K562 (cell line): ENCODE measurements around the gene ERF. TPM values are rescaled to one million over a fixed set of nuclear protein-coding genes. Genes with fewer than 3 reads are reported as not detected.

Source experiments
- ATAC-seq: fragments of 200-7000 bp; cut with Tn5 transposase; 3 replicates; pipeline ENCODE4 v1.9.1; 2020; ENCODE audit warnings: moderate library complexity
- BruUV-seq: library from RNA; stranded (reverse); fragments of 400-500 nt; replicated peaks from 2 replicates; lab custom pipeline; 2021; lab: Mats Ljungman, UMichigan
- CTCF ChIA-PET: fragments of 300-600 bp; formaldehyde crosslinking; extraction: SDS; loops from one replicate; lab custom pipeline; 2021; ENCODE audit warnings: low intra/inter-chr PET ratio; lab: Yijun Ruan, JAX
- POLR2A ChIA-PET: fragments of 300-600, 350-650 bp; sonication (Branson Sonifier 250); formaldehyde crosslinking; extraction: SDS; loops from one replicate; lab custom pipeline; 2021; ENCODE audit warnings: antibody characterized with exemption, inconsistent platforms; lab: Yijun Ruan, JAX
- DNase-seq, 4 experiments: peaks; one replicate each; pipeline versions ENCODE4 v3.0.0 to v3.0.0-alpha.2; 2011 to 2018; ENCODE audit warnings: low spot score in 3 of 4, mixed read lengths in 3 of 4; ENCODE audit errors: extremely low read depth in 1 of 4
- FAIRE-seq: peaks from 2 replicates; lab custom pipeline; 2011; peaks lifted over from hg19 to GRCh38; lab: Jason Lieb, UNC
- H2AFZ ChIP-seq: 2 replicates; pipeline ENCODE4 v1.6.0; 2011; ENCODE audit warnings: low read depth, low read length, control low read depth, inconsistent platforms
- H3K27ac ChIP-seq: fragments of 200-600 bp; 3 replicates; pipeline ENCODE4 v1.8.0; 2011; ENCODE audit warnings: low read depth, mild to moderate bottlenecking, control low read depth, inconsistent platforms, low read length, moderate library complexity, mixed read lengths; ENCODE audit errors: extremely low read depth
- H3K27me3 ChIP-seq, 2 experiments: fragments of 300-600 bp in 1 of 2; 2 replicates in 1 of 2; 3 replicates in 1 of 2; pipeline versions ENCODE4 v1.6.0 to v1.8.0; 2011; ENCODE audit warnings: inconsistent platforms in 2 of 2, low read length in 2 of 2, mild to moderate bottlenecking in 1 of 2, mixed read lengths in 1 of 2, moderate library complexity in 1 of 2; ENCODE audit not compliant: control insufficient read depth in 2 of 2, insufficient read depth in 2 of 2
- H3K36me3 ChIP-seq: fragments of 300-600 bp; 3 replicates; pipeline ENCODE4 v1.8.0; 2011; ENCODE audit warnings: mild to moderate bottlenecking, low read length, inconsistent platforms; ENCODE audit not compliant: control insufficient read depth, insufficient read depth
- H3K4me1 ChIP-seq, 2 experiments: fragments of 200-600 bp in 1 of 2; replicated peaks in 1 of 2; 2 replicates in 1 of 2; 3 replicates in 1 of 2; pipeline versions ENCODE4 v1.5.1 to v1.8.0; 2011; ENCODE audit warnings: inconsistent platforms in 2 of 2, low read length in 2 of 2, mild to moderate bottlenecking in 1 of 2, mixed read lengths in 1 of 2, moderate library complexity in 1 of 2; ENCODE audit not compliant: control insufficient read depth in 2 of 2, insufficient read depth in 2 of 2
- H3K4me2 ChIP-seq: 2 replicates; pipeline ENCODE4 v1.6.1; 2011; ENCODE audit warnings: low read length, control low read depth, inconsistent platforms, mixed read lengths; ENCODE audit not compliant: insufficient read depth
- H3K4me3 ChIP-seq: fragments of 200-600 bp; sonication (generic), shearing (Covaris generic); 2 replicates; pipeline ENCODE4 v1.5.1; 2016; ENCODE audit warnings: control low read depth, inconsistent platforms
- H3K79me2 ChIP-seq: fragments of 200-600 bp; 3 replicates; pipeline ENCODE4 v1.8.0; 2011; ENCODE audit warnings: low read length, inconsistent platforms; ENCODE audit not compliant: control insufficient read depth, insufficient read depth
- H3K9ac ChIP-seq, 2 experiments: 2 replicates each; pipeline versions ENCODE4 v1.6.0 to v1.6.1; 2011; ENCODE audit warnings: low read depth in 2 of 2, low read length in 2 of 2, control low read depth in 1 of 2, inconsistent platforms in 1 of 2, mild to moderate bottlenecking in 1 of 2, mixed read lengths in 1 of 2; ENCODE audit not compliant: insufficient read depth in 1 of 2
- H3K9me1 ChIP-seq: one replicate; pipeline ENCODE4 v1.6.0; 2011; ENCODE audit warnings: inconsistent platforms, mild to moderate bottlenecking, low read length, moderate library complexity; ENCODE audit not compliant: control insufficient read depth, insufficient read depth
- H3K9me3 ChIP-seq: replicated peaks from 2 replicates; pipeline ENCODE4 v1.5.1; 2011; ENCODE audit warnings: low read depth, low read length, inconsistent platforms; ENCODE audit not compliant: control insufficient read depth, insufficient read depth
- H4K20me1 ChIP-seq: replicated peaks from 2 replicates; pipeline ENCODE4 v1.6.1; 2011; ENCODE audit warnings: low read length, inconsistent platforms, mixed read lengths; ENCODE audit not compliant: control insufficient read depth, insufficient read depth
- BCOR ChIP-seq: fragments of 450-650 bp; IDR thresholded peaks from 2 replicates; pipeline ENCODE4 v1.6.1; 2016
- CREB3 ChIP-seq: fragments of 450-650 bp; conservative IDR thresholded peaks from 2 replicates; pipeline ENCODE4 v1.6.1; 2016; ENCODE audit warnings: missing genetic modification characterization, low read depth, mild to moderate bottlenecking, missing compliant biosample characterization, moderate library complexity
- E2F6 ChIP-seq, 2 experiments: IDR thresholded peaks; 2 replicates each; pipeline ENCODE4 v1.6.1; 2011; ENCODE audit warnings: borderline replicate concordance in 1 of 2, control low read depth in 1 of 2, low read depth in 1 of 2, low read length in 1 of 2, mild to moderate bottlenecking in 1 of 2, mixed read lengths in 1 of 2, moderate library complexity in 1 of 2; ENCODE audit not compliant: insufficient read depth in 1 of 2, insufficient read length in 1 of 2, poor library complexity in 1 of 2, severe bottlenecking in 1 of 2; ENCODE audit errors: extremely low read depth in 1 of 2
- FOSL1 ChIP-seq: fragments of 200-800 bp; sonication (Bioruptor generic); conservative IDR thresholded peaks from 2 replicates; pipeline ENCODE4 v1.6.1; 2016; ENCODE audit warnings: missing genetic modification characterization, missing compliant biosample characterization
- FOXJ3 ChIP-seq: sonication (generic); formaldehyde crosslinking; IDR thresholded peaks from 2 replicates; pipeline ENCODE4 v1.4.0; 2020; ENCODE audit warnings: mild to moderate bottlenecking, missing genetic modification reagents
- HCFC1 ChIP-seq: IDR thresholded peaks from 2 replicates; pipeline ENCODE4 v1.6.1; 2012; ENCODE audit warnings: low read depth, low read length, improper control_type of control experiment
- HNRNPH1 ChIP-seq: fragments of 200-400 bp; formaldehyde crosslinking; optimal IDR thresholded peaks from 2 replicates; pipeline ENCODE3; 2017; ENCODE audit warnings: low read depth, mild to moderate bottlenecking, low read length, moderate library complexity
- MEIS2 ChIP-seq: fragments of 450-650 bp; IDR thresholded peaks from 2 replicates; pipeline ENCODE4 v1.6.1; 2014; ENCODE audit warnings: mild to moderate bottlenecking; ENCODE audit not compliant: partially characterized antibody
- PCBP1 ChIP-seq: fragments of 200-400 bp; formaldehyde crosslinking; IDR thresholded peaks from 2 replicates; pipeline ENCODE4 v1.6.1; 2018; ENCODE audit warnings: mild to moderate bottlenecking, low read depth, low read length; ENCODE audit not compliant: poor library complexity, severe bottlenecking
- RBM25 ChIP-seq: fragments of 200-400 bp; formaldehyde crosslinking; IDR thresholded peaks from 2 replicates; pipeline ENCODE4 v1.6.1; 2018; ENCODE audit warnings: low read length, low read depth, moderate library complexity; ENCODE audit not compliant: severe bottlenecking
- SMAD4 ChIP-seq: fragments of 250-450 bp; sonication (Bioruptor Pico); conservative IDR thresholded peaks from 2 replicates; pipeline ENCODE4 v1.8.0; 2021; ENCODE audit warnings: inconsistent platforms, mild to moderate bottlenecking, moderate library complexity
- TAF7 ChIP-seq: fragments of 450-650 bp; IDR thresholded peaks from 2 replicates; pipeline ENCODE4 v1.6.1; 2016; ENCODE audit warnings: missing genetic modification characterization, missing compliant biosample characterization
- U2AF2 ChIP-seq: fragments of 200-400 bp; formaldehyde crosslinking; optimal IDR thresholded peaks from 2 replicates; pipeline ENCODE3; 2017; ENCODE audit warnings: low read depth, mild to moderate bottlenecking, low read length
- ZEB2 ChIP-seq: fragments of 450-650 bp; IDR thresholded peaks from 2 replicates; pipeline ENCODE4 v1.6.1; 2016
- ZNF134 ChIP-seq: fragments of 250-450 bp; sonication (Bioruptor Pico); conservative IDR thresholded peaks from 2 replicates; pipeline ENCODE4 v1.4.0; 2020
- ZNF280A ChIP-seq: fragments of 450-650 bp; IDR thresholded peaks from 2 replicates; pipeline ENCODE4 v1.6.1; 2018; ENCODE audit warnings: mild to moderate bottlenecking, low read depth; ENCODE audit not compliant: partially characterized antibody
- ZNF696 ChIP-seq: fragments of 250-450 bp; sonication (Bioruptor Pico); conservative IDR thresholded peaks from 2 replicates; pipeline ENCODE4 v1.4.0; 2020; ENCODE audit warnings: mild to moderate bottlenecking, moderate library complexity
- WGBS: fragments of 100-300 bp; shearing (Covaris generic); methylation state at CpG from one replicate; pipeline ENCODE4 v1.1.6; 2016; ENCODE audit warnings: low coverage, mixed read lengths; ENCODE audit not compliant: insufficient coverage; ENCODE audit errors: missing lambda C conversion rate; 5-methylcytosine and 5-hydroxymethylcytosine counted together
- in situ Hi-C: fragments of 300-500 bp; cut with MboI; formaldehyde crosslinking; loops from 4 replicates; pipeline ENCODE4 v1.15.0; 2018; ENCODE audit warnings: inconsistent platforms, mixed read lengths
- intact Hi-C: fragments of 100-400 bp; cut with micrococcal nuclease; formaldehyde crosslinking; loops from 2 replicates; pipeline ENCODE4 v1.14.2; 2022
- polyA plus RNA-seq, 8 experiments: library from polyadenylated mRNA; depleted of rRNA in 4 of 8; stranded (reverse) in 5 of 8; unstranded in 3 of 8; fragments of >200 nt; fragmentation: Nextera tagmentation in 2 of 8; fragmentation: Illumina TruSeq in 1 of 8; extraction: Ambion mirVana in 2 of 8; extraction: Trizol in 1 of 8; gene quantifications; 2 replicates each; pipeline versions ENCODE4 v1.2.1 to v1.2.3, GENCODE V29; 2011 to 2014; ENCODE audit warnings: inconsistent platforms in 1 of 8, missing spikeins in 1 of 8
- total RNA-seq, 7 experiments: library from RNA; depleted of rRNA in 6 of 7; stranded (reverse); fragments of >200 nt in 6 of 7; fragmentation: Illumina TruSeq in 2 of 7; extraction: Trizol in 2 of 7; gene quantifications; 2 replicates each; pipeline versions ENCODE4 v1.2.1 to v1.2.3, GENCODE V29; 2011 to 2021; ENCODE audit warnings: low replicate concordance in 1 of 7

Gene ERF
- total and polyA plus RNA-seq, 9 of the 15 experiments (the other 6 are each of a cell fraction or from before 2014, with no cell fraction given), result 0.03 to 75.4 (median 27.0) TPM

- FAIRE-seq, result peak; percentile 97
- Histone ChIP-seq H3K4me2 (peak within 1 kb of the TSS; percentile 87), H3K9me1 (peaks cover 6% of the 10 kb centered on the region), H2AFZ (peak within 1 kb of the TSS; percentile 78), H3K9me3 (no peaks in the 10 kb centered on the region), H3K4me1 (peaks cover 27 to 55% of the 10 kb centered on the region in 2 experiments), H3K79me2 (peaks cover 84% of the 10 kb centered on the region), H3K36me3 (peaks cover 37% of the 10 kb centered on the region), H3K27me3 (no peaks in the 10 kb centered on the region), H3K4me3 (peak within 1 kb of the TSS; percentile 79), H3K27ac (peak within 1 kb of the TSS; percentile 89), H4K20me1 (peaks cover 19% of the 10 kb centered on the region), H3K9ac (peak within 1 kb of the TSS; percentile 91 to 97)
- WGBS, result 1% methylated on average over 52 of the region's 53 CpGs
- DNase-seq, result peak; percentile 98 to 100 (median 99)
- intact Hi-C loops (loop anchor here (2.0 kb wide), 1 partner anchor 23 kb away; the partner anchor contains the start of gene GSK3A), in situ Hi-C loops (no loop called here)
- ChIA-PET CTCF (no interaction called here), POLR2A (interaction anchor here (0.6 to 3.6 kb wide), 7 partner anchors 9 to 1894 kb away, joined by 3 to 28 read pairs (median 3); no protein-coding TSS in a partner anchor)
- BruUV-seq, result TSS peak; percentile 92
- ATAC-seq, result peak; percentile 91
- TF ChIP-seq HCFC1 (peak; percentile 60), ZNF134 (CRISPR knock-in tag) (no peak), PCBP1 (no peak), MEIS2 (peak; percentile 91), CREB3 (tag) (no peak), RBM25 (peak; percentile 97), TAF7 (tag) (peak; percentile 61; the same call in 1 of the 2 replicates), U2AF2 (no peak), BCOR (peak; percentile 6; the same call in 1 of the 2 replicates), E2F6 (IDR thresholded peaks at IDR 0.05; ENCODE audit: borderline replicate concordance in 1 of 2, extremely low read depth in 1 of 2, insufficient read depth in 1 of 2, insufficient read length in 1 of 2, low read depth in 1 of 2, low read length in 1 of 2, poor library complexity in 1 of 2, severe bottlenecking in 1 of 2) (peak; percentile 19 to 57), FOXJ3 (CRISPR knock-in tag) (no peak), HNRNPH1 (no peak), ZEB2 (no peak), ZNF696 (no peak), SMAD4 (no peak), FOSL1 (tag) (peak; percentile 61), ZNF280A (no peak)
Observed at GRCh38 chr19:42219812-42220750, 34.8 kb downstream of the ERF start, which contains the start of gene ZNF526. Gene ZNF526, plus strand, starts transcription at chr19:42220312. Its CDS starts 4,092 bp downstream, at chr19:42224404.
